Activated CD4-positive, CD25-positive, alpha-beta regulatory T cell treated with anti-CD3 and anti-CD28 coated beads, Interleukin-2, amount 50 U/mL, for 72 hours (primary cell): ENCODE data around the gene KRT8.
"Not testable (repeated sequence)": the region's sequence is repeated elsewhere in the genome, so short reads cannot be mapped to it uniquely, and the experiment has no call there.

ENCODE experiments used
- DNase-seq: peaks from one replicate; pipeline ENCODE4 v3.0.0; 2021

Gene KRT8

GRCh38 chr12:52873832-52874572 lies 30.9 kb downstream of the KRT8 start:
- no peak for DNase-seq

- no peak for DNase-seq
Measured at GRCh38 chr12:52873513-52873831, 31.4 kb downstream of the KRT8 start.

- DNase-seq, result no peak
Measured at GRCh38 chr12:52872644-52873389, 32.1 kb downstream of the KRT8 start.

GRCh38 chr12:52871291-52872039 lies 33.4 kb downstream of the KRT8 start:
- no peak for DNase-seq

- peak; percentile 76 for DNase-seq
Measured at GRCh38 chr12:52870361-52871290, 34.2 kb downstream of the KRT8 start.

- no peak for DNase-seq
Measured at GRCh38 chr12:52867642-52868041, 37.2 kb downstream of the KRT8 start.

- DNase-seq, result no peak
Measured at GRCh38 chr12:52867152-52867551, 37.7 kb downstream of the KRT8 start.

- DNase-seq, result no peak
Measured at GRCh38 chr12:52865090-52865944, 39.6 kb downstream of the KRT8 start.

GRCh38 chr12:52862023-52862422 lies 42.9 kb downstream of the KRT8 start:
- DNase-seq, result no peak

- no peak for DNase-seq
Measured at GRCh38 chr12:52861511-52861910, 43.4 kb downstream of the KRT8 start.

GRCh38 chr12:52860102-52860823 lies 44.6 kb downstream of the KRT8 start:
- DNase-seq, result no peak

GRCh38 chr12:52857500-52857899 lies 47.4 kb downstream of the KRT8 start:
- no peak for DNase-seq

- no peak for DNase-seq
Measured at GRCh38 chr12:52856787-52857186, 48.1 kb downstream of the KRT8 start.

GRCh38 chr12:52856077-52856476 lies 48.8 kb downstream of the KRT8 start:
- not testable (repeated sequence) for DNase-seq

GRCh38 chr12:52851787-52852186 lies 53.1 kb downstream of the KRT8 start:
- no peak for DNase-seq

GRCh38 chr12:52850681-52851080 lies 54.2 kb downstream of the KRT8 start:
- DNase-seq, result no peak

- DNase-seq, result no peak
Measured at GRCh38 chr12:52849511-52849910, 55.4 kb downstream of the KRT8 start.

GRCh38 chr12:52848661-52849255 lies 56.1 kb downstream of the KRT8 start, which contains the start of gene KRT78:
TSS of gene KRT78 (minus strand) at chr12:52848994. CDS start at chr12:52848930, 64 bp downstream.
- DNase-seq, result no peak

- DNase-seq, result no peak
Measured at GRCh38 chr12:52847335-52848102, 57.4 kb downstream of the KRT8 start.
